Bronchial epithelial cell (primary cell): Measurements from ENCODE around the gene GRIA4. TPM values are rescaled to one million over a fixed set of nuclear protein-coding genes. Genes with fewer than 3 reads are reported as not detected.

ENCODE experiments used
- DNase-seq: peaks from one replicate; pipeline ENCODE4 v3.0.0-alpha.2; 2010; ENCODE audit warnings: low read depth
- FAIRE-seq: peaks from 2 replicates; lab custom pipeline; 2011; peaks lifted over from hg19 to GRCh38; lab: Jason Lieb, UNC
- H3K27me3 ChIP-seq: 2 replicates; pipeline ENCODE4 v1.5.1; 2011; ENCODE audit warnings: low read length; ENCODE audit not compliant: control insufficient read depth, insufficient read depth
- H3K36me3 ChIP-seq: 2 replicates; pipeline ENCODE4 v1.5.1; 2011; ENCODE audit warnings: low read length; ENCODE audit not compliant: control insufficient read depth, insufficient read depth
- H3K4me3 ChIP-seq: 2 replicates; pipeline ENCODE4 v1.5.1; 2011; ENCODE audit warnings: mild to moderate bottlenecking, low read depth, low read length, control low read depth
- total RNA-seq: library from RNA; depleted of rRNA; stranded (reverse); fragments of >200 nt; gene quantifications from 2 replicates; pipeline ENCODE4 v1.2.1, GENCODE V29; 2014
- TF ChIP-seq, protein P1 (sequence below): IDR thresholded peaks from 2 replicates; pipeline ENCODE4 v1.5.1; 2011; ENCODE audit warnings: mild to moderate bottlenecking, moderate library complexity, low read length, control low read depth, inconsistent platforms; ENCODE audit not compliant: insufficient read depth, severe bottlenecking

GRIA4 gene
- total RNA-seq, 1 donor from 2014 or later, result not detected

DNA sequence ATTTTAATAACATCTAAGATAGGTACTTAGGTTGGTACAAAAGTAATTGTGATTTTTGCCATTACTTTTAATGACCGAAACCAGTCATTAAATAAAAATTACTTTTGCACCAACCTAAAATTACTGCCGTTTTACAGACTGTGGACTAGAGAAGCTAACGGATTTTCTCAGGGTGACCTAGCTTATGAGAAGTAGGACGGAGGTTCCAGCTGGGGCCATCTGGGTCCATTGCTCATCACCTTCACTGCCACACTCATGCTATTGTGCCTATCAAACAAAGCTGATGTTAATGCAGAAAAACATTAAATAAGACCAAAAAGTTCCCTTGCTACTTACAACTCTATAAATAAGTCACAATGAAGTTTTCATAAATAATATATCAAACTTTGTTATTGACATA is 38.9 kb downstream of the GRIA4 start:
- FAIRE-seq (no peak), DNase-seq (no peak)
- H3K36me3 ChIP-seq, result no peaks in the 10 kb centered on the region
- H3K27me3 ChIP-seq, result no peaks in the 10 kb centered on the region
- H3K4me3 ChIP-seq, result no peak overlapping the region
- TF ChIP-seq, protein P1, sequence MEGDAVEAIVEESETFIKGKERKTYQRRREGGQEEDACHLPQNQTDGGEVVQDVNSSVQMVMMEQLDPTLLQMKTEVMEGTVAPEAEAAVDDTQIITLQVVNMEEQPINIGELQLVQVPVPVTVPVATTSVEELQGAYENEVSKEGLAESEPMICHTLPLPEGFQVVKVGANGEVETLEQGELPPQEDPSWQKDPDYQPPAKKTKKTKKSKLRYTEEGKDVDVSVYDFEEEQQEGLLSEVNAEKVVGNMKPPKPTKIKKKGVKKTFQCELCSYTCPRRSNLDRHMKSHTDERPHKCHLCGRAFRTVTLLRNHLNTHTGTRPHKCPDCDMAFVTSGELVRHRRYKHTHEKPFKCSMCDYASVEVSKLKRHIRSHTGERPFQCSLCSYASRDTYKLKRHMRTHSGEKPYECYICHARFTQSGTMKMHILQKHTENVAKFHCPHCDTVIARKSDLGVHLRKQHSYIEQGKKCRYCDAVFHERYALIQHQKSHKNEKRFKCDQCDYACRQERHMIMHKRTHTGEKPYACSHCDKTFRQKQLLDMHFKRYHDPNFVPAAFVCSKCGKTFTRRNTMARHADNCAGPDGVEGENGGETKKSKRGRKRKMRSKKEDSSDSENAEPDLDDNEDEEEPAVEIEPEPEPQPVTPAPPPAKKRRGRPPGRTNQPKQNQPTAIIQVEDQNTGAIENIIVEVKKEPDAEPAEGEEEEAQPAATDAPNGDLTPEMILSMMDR, result no peak

DNA sequence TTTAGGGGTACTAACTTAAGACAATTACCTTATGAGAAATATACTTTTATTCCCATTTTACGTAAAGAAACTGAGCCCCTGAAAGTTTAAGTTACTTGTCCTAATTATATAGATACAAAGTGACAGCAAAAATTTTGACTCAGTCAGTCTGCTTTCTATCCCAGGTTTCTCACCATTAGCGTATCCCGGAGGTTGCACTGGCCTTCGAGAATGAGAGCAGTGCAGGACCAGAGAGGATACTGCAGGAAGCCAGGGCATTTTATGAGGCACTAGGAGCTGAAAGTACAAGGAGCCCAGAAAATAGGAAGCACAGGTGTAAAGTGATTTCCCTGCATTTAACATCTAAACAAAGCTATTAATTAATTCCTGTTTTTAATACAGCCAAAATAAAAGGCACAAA is 55.4 kb downstream of the GRIA4 start:
- TF ChIP-seq, protein P1, result no peak
- FAIRE-seq, result no peak
- DNase-seq, result no peak
- Histone ChIP-seq H3K4me3 (no peak overlapping the region), H3K36me3 (no peaks in the 10 kb centered on the region), H3K27me3 (no peaks in the 10 kb centered on the region)

DNA sequence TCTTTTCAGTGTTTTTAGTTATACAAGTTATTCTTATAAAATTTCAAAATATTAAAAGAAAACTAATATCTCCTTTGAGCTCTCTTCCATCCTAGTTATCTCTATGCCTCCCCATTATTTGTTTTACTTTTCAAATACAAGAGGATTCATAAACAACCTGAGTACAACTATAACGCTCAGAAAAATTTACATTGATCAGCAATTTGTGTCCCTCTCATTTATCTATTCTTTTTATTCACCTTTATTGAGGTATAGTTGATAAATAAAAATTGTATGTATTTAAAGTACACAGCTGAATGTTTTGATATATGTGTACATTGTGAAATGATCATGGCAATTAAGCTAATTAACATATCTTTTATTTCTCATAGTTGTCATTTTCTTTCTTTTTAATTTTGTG is 57.6 kb downstream of the GRIA4 start:
- Histone ChIP-seq H3K36me3 (no peaks in the 10 kb centered on the region), H3K4me3 (no peak overlapping the region), H3K27me3 (no peaks in the 10 kb centered on the region)
- FAIRE-seq (no peak), DNase-seq (no peak)
- TF ChIP-seq, protein P1, result no peak

DNA sequence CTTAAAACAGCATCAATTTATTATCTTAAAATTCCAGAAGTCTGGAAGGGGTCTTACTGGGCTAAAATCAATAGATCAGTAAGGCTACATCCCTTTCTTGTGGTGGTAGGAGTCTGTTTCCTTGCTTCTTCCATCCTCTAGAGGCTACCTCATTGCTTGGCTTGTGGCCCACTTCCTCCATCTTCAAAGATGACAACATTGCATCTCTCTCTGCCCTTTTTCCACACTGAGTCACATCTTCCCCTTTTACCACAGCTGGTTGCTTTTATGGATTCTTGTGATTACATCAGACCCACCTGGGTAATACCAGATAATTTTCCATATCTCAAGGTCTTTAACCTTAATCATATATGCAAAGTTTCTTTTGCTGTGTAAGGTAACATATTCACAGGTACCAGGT is 60.9 kb downstream of the GRIA4 start:
- FAIRE-seq, result no peak
- peak; percentile 35 for DNase-seq
- Histone ChIP-seq H3K36me3 (no peaks in the 10 kb centered on the region), H3K27me3 (no peaks in the 10 kb centered on the region), H3K4me3 (no peak overlapping the region)
- TF ChIP-seq, protein P1, result no peak

DNA sequence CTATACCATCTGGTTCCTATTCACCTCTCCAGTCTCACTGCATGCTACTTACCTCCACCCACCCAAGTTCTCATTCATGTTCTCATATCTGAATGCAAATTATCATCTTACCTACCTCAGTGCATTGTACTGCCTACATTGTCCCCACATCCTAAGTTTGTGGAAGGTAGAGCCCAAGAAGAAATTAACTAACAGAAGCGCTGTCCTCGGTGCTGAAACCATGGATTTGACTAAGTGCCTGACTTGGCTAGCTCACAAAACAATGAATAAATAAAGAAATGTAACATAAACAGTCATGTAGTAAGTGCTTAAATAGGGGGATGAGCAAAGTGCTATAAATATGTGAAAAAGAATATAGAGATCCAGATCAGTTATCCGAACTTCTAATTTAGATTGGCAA is 63.2 kb downstream of the GRIA4 start:
- DNase-seq (peak; percentile 39), FAIRE-seq (no peak)
- TF ChIP-seq, protein P1, result no peak
- Histone ChIP-seq H3K27me3 (no peaks in the 10 kb centered on the region), H3K4me3 (no peak overlapping the region), H3K36me3 (no peaks in the 10 kb centered on the region)

DNA sequence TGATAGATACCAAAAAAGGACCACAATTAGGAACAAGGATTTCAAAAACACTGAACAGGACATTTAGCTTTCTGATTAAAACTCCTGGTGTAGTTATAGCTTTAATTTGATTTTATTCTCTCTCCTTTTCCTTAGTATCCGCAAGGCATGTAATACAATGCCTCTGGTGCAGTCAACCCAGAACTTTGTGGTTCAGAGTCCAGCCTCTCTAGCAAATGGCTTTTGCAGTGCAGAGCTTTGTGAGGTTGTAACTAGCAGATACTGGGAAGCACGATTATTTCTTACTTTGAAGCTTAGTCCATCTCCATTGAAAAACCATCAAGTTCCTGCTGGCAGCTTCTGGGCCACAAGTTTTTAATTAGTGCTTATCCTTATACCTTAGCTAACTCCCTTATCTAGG is 79.8 kb downstream of the GRIA4 start:
- no peaks in the 10 kb centered on the region for H3K36me3 ChIP-seq
- FAIRE-seq (no peak), DNase-seq (no peak)
- TF ChIP-seq, protein P1, result no peak
- no peaks in the 10 kb centered on the region for H3K27me3 ChIP-seq
- no peak overlapping the region for H3K4me3 ChIP-seq
